KBM-7 (cell line): ENCODE measurements around the gene ISCA1.
"Not testable (repeated sequence)": the region's sequence is repeated elsewhere in the genome, so short reads cannot be mapped to it uniquely, and the experiment has no call there.

Experiments used
- DNase-seq: peaks from one replicate; pipeline ENCODE4 v3.0.0-alpha.2; 2015
- in situ Hi-C: fragments of 300-500 bp; cut with MboI; formaldehyde crosslinking; loops from 2 replicates; pipeline ENCODE4 v1.14.3; 2020; ENCODE audit warnings: low sequenced_read_pairs, low pct_unique_long_range_greater_than_20kb, mixed read lengths

Gene ISCA1

DNA sequence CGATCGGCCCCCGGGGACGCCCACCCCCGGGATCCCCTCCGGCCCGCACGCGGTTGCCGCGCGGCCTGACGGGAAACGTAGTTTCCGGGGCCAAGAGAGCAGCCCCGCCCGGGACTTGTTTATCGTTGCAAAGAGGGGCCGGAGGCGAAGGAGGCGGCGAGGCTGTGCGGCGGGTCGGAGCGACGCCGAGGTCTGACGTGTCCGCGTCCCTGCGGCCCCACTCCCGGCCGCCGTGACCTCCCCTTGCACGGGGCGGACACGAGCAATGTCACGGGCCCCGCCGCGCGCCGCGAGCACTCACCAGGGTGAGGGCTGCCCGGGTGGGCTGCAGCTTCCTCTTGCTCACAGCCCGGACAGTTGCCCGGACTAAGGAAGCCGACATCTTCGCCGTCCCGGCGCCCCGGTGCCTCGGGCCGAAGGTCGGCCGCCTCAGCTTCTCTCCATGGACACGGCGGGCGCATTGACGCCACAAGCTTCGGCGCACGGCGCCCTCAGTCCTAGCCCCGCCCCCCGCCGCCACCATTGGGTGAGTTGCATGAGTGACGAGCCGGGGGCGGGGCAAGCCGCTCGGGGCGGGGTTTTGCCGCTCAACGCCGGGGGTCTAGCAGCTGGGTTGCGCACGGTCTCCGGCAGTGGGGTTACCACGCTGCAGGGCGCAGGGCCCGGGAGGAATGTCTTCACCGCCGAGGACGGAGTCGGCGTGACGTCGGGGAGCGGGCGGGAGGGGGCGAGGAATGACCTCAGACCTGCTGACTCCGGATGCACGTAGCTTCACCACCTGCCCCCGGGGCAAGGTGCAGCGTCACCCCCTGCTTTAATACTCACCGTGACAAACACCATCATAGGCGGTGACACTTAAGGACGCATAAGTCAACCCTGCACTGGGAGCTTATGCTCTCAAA, at the start of gene ISCA1:
ISCA1 (minus strand) TSS at position 462 of the 902 bp plus-strand sequence; CDS start at position 382, 80 bp downstream.
- DNase-seq, result peak; percentile 88
- in situ Hi-C loops, result no loop called here

DNA sequence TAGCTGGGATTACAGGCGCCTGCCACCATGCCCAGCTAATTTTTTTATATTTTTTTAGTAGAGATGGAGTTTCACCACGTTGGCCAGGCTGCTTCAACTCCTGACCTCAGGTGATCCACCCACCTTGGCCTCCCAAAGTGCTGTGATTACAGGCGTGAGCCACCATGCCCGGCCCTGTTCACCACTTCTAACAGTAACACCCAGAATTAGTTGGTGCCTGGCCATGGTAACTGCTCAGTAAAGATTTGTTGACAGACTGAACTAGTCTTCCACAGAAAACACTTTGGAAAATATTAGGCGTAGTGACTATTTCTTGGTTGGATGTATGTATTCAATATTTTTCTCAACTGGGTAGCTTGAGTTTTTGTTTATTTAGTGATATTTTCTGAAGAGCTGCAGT, 47.8 kb upstream of the ISCA1 start:
- in situ Hi-C loops, result no loop called here
- DNase-seq, result no peak

DNA sequence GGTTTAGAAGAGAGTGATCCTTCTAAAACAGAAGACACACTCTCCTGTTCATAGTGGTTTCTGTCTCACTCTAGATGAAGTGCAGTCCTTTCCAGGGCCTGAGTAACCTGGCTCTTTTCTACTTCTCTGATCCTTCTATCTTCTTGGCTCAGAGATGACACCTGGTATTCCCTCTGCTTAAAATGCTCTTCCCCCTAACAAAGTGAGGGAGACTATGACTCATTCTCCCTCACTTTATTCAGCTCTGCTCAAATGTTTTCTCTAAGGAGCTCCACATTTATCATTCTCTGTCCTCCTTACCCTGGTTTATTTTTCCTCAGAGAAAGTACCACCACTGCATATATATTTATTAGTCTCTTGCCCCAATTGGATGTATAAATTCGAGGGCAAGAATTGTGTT, 47.3 kb upstream of the ISCA1 start:
- no peak for DNase-seq
- in situ Hi-C loops, result no loop called here

DNA sequence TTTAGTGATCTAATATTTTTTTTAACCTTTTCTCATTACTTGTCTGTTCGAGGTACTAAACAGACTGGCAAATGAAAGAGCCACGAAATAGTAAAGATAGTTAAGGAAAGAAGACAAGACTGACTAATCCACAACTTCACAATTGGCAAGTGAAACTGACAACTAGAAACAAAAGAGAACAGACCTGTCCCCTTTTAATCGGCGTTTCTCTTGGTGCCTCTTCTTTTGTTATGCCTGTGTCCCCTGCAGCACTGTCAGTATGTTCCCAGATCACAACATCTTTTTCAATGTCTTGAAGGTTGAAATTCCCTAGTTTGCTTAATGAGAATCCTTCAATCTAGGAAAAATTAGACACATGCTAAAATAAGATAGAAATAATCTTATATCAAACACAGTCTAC, 45.8 kb upstream of the ISCA1 start:
- DNase-seq, result no peak
- in situ Hi-C loops, result no loop called here

DNA sequence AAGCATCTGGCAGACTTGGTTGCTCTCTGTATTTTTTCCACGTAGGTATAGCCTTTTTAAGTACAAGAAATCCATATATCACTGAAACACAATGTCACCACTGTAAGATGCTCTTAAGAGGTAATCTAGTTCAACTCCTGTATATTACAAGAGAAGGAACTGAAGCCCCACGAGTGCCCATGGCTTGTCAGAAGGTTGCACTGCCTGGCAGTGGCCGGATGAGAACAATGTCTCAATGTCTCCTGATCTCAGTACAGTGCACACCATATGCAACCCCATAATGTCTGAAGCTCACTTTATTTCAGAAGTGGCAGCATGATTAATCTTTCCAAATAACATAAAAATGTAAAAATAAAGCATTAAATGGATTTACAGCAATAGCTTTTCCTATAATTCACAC, 44.2 kb upstream of the ISCA1 start:
- in situ Hi-C loops, result no loop called here
- DNase-seq, result no peak

DNA sequence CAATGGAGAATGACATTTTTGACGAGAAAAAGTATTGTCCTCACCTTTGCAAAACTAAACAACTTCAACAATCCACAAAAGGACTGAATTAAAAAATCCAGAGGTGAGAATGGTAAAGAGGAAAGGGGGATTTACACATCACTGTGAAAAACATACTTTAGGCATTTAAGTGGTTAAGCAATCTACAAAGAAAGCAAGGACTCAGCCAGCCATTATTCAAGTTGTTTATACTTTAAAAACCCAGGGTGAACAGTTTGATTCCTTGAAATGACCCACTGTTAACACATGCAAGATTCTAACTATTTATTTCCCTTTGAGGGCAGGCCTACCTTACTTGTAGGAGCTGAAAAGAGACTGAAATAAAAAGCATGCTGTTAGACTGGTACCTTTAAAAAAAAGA, 42.6 kb upstream of the ISCA1 start:
- in situ Hi-C loops, result no loop called here
- no peak for DNase-seq

DNA sequence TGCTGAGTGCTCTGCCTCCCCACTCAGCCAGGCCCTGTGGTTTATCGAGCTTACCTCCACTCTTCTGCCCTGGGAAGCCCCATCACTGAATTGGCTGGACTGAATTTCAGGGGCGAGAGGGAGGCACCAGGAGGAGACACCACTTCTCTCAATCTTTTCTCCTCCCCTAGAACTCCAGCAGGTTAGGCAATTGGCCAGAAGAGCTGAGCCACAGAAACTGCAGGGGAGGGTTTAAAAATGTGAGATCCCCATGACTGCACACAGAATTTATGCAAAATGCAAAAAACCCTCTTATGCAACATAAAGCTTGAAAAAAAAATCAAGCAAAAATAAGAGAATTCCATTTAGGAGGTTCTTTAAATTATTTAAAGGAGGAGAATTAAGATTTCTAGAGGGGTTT, 42.0 kb upstream of the ISCA1 start:
- no peak for DNase-seq
- in situ Hi-C loops, result no loop called here

DNA sequence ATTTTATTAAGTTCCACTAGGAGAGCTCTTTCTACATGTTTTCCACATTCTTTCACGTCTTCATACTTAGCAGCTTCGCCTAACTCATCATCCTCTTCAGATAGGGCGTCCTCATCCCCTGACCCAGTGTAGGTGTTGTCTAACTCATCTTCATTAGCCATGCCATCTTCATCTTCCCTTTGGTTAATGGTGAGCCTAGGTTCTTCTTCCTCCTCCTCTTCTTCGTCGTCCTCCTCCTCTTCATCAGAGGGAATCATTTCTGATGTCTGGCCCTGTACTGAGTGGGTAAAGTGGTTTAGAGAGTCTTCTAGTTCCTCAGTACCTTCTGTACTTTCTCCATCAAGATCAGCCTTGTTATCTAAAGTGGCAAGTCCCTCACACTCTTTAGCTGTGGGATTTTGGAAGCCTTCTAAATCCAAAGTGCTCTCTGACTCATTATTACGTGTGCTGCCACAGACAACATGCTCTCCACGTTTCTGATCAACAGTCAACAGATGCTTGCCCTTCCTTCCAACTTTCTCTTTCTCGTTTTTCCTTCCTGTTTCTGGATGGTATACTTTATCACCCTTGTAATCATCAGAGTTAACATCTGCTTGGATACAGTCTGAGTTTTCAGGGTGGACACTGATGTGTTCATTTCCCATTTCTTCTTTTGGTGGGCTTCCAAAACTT, 40.8 kb upstream of the ISCA1 start:
- DNase-seq, result peak; percentile 4
- in situ Hi-C loops, result no loop called here

DNA sequence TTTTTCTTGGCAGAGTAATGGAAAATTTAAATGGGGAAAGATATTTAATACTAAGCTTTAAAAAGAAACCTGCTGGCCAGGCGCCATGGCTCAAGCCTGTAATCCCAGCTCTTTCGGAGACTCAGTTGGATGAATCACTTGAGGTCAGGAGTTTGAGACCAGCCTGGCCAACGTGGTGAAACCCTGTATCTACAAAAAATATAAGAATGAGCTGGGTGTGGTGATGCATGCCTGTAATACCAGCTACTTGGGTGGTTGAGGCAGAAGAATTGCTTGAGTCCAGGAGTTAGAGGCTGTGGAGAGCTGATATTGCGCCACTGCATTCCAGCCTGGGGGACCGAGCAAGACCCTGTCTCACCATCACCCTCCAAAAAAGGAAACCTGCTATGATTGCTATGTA, 39.0 kb upstream of the ISCA1 start:
- no peak for DNase-seq
- in situ Hi-C loops, result no loop called here

DNA sequence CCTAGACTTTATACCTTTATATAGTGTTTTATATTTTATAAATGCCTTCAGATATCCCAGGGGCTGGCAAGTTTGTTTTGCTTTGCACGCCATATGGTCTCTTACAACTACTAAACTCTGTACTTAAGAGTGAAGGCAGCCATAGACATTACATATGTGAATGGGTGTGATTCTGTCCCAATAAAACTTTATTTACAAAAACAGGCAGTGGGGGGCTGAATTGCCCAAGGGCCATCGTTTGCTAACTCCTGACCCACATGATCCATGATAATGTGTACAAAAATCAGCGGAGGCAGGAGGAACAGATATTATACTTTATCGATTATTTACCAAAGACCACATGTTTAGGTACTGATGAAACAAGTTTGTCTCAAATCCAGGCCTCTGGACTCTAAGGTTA, 35.8 kb upstream of the ISCA1 start:
- in situ Hi-C loops, result no loop called here
- no peak for DNase-seq

DNA sequence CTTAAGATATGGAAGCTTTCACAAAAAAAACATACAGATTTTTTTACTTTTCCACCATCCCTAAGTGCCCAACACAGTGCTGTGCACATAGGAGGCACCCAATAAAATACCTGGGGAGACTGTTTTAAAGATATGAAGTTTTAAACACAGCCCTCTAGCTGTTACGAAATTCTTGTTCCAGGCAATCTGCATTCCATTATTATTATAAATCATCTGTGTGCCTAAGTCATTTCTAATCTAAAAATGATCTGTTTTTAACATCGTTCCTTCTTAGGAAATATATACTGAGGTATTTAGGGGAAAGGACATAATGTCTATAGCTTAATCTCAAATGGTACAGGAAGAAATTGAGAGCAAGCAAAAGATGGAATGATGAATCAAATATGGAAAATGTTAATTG, 32.7 kb upstream of the ISCA1 start:
- in situ Hi-C loops, result no loop called here
- DNase-seq, result no peak

DNA sequence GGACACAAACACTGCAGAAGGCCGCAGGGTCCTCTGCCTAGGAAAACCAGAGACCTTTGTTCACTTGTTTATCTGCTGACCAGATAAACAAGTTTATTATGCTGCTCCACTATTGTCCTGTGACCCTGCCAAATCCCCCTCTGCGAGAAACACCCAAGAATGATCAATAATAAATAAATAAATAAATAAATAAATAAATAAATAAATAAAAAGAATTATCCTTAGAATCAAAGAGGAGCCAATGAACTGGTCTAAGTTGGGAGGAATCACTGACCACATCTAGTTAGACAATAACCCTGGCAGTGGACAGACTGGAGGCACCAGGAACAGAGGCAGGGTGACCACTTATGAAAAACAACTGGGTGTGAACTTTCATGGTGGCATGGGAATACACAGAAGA, 30.6 kb upstream of the ISCA1 start:
- DNase-seq, in situ Hi-C loops: not testable (repeated sequence)

DNA sequence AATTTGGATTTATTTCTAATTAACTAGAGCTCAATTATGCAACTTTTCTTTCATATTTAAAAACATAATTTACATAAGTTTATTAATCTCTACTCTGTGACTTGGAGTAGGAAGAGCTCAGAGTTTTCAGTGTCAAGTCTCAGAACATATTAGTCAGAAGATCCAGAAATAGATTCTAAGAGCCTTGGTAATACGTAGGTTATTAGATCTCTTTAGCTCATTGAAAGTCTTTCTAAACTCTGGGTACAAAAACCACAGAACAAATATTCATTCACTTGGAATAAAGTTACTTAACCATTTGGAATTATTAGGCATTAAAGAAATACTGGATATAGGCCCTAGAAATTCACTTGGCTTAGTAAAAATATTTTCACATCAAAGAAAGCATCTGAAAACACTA, 26.3 kb upstream of the ISCA1 start:
- DNase-seq, result no peak
- in situ Hi-C loops, result no loop called here

DNA sequence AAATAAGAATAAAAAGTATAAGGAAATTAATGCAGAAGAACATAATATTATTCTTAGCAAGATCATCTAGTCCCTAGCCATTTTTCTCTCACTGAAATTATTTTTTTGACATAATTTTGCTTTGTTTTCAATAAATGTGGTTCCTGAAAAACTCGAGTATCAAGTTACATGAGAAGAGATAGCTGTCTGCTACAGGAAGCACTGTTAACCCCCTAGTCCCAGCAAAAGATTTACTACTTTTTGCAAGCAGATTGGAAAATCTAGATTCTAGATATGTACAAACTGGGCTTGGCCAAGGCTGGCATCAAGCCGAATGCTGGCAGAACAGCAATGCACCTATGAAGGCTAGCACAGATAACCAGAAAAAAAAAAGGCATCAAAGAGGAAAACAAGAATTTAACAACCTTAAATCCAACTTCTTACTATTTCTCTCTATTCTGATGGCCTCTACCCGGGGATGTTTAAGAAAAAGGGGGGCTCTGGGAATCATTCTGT, 21.9 kb upstream of the ISCA1 start:
- peak; percentile 25 for DNase-seq
- in situ Hi-C loops, result no loop called here

DNA sequence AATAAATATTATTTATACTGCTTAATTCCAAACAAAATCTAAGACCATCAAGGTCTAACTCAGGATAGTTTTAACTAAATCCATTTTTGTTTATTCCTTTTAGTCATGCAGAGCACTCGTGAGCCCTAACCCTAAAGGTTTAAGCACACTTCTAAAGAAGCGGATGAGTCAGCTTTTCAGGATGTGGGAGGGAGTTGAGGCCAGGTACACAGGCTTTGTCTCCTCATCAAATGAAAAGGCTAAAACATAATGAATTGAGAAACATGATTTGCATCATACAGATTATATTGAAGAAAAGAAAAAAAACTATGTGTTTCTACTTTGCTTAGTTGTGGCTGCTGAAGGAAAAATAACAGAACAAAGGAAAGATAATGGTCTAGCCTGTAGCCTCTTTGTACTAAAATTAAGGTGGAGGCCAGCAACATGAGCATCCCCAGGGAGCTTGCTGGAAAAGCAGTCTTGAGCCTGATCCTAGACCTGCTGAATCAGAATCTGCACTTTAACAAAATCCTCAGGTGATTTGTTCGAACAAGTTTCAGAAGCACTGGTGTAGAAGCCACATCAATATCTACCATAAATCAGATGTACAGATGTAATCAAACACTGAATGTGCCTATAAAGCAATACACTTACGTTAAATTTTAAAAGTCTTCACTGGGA, 21.1 kb upstream of the ISCA1 start:
- no peak for DNase-seq
- in situ Hi-C loops, result no loop called here

DNA sequence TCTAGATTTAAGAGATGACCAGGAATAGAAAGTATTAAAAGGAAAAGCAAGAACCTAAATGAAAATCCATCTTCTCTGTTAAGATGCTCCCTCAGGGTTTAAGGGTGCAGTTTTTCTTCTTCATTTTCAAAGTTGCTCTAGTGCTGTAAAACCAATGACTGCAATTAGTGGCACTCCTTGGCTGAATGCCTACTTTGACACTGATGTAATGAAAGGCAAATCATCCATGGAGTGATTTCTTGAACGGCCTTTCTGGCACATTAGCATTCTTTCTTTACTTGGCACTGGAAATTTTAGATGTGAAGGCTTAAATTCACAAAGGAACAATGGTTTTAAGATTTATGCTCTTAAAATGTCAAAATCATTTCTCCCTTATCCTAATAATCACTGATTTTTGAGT, 19.3 kb upstream of the ISCA1 start:
- DNase-seq, result no peak
- in situ Hi-C loops, result no loop called here

DNA sequence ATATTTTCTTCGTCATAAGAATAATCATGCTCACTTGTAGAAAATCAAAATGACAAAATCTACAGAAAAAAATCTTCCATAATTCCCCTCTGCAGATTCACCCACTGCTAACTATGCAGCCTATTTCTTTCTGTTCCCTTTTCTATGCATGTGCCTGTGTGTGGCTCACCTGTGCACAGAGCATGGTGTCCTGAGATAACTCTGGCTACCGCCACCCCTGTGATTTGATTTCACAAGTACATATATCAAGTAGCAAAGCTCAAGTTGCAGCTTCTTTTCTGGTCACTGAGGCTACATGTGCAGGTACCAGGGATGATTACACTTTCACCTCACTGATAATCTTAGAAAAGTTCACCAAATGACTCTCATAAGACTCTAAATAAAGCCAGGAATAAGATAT, 18.4 kb upstream of the ISCA1 start:
- DNase-seq, result no peak
- in situ Hi-C loops, result no loop called here

DNA sequence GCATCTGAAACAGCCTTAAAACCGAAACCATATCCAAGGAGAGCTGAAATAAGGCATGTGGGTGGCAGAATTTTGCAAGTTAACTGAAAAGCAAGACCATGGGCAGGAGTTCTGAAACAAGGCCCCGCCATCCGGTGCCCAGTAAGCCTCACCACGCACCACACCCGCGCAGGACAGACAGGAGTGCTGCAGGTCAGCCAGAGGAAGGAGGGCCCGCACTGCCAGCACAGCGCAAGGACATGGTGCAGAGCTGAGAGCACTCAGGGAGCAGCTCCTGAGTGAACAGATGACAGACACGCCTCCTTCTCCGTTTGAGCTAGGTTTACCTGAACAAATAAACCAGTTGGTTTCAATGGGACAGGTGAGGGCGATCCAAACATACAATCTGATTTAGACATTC, 16.5 kb upstream of the ISCA1 start:
- in situ Hi-C loops, result no loop called here
- no peak for DNase-seq

DNA sequence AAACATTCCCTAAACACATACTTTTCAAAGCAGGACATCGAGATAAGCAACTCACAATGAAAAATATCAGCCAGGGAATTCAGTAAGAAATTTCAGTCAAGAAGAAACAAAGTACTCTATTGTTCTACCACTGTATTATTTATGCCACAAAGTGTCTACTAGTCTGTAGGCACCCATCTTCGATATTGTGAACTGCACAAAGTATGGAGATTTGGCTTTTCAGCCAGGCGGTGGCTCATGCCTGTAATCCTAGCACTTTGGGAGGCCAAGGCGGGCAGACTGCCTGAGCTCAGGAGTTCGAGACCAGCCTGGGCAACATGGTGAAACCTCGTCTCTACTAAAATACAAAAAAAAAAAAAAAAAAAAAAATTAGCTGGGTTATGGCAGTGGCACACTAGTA, 8.0 kb upstream of the ISCA1 start:
- DNase-seq, in situ Hi-C loops: not testable (repeated sequence)
